HG03066 (cell line): ENCODE results near the gene ACOT13.
A peak's percentile ranks its signal among the peaks of the same experiment; 100 is the strongest.
"Not testable (repeated sequence)": the region's sequence is repeated elsewhere in the genome, so short reads cannot be mapped to it uniquely, and the experiment has no call there.

ENCODE experiments used
- ATAC-seq: cut with Tn5 transposase; IDR thresholded peaks from one replicate; pipeline ENCODE4 v1.9.1; 2021; ENCODE audit warnings: low read depth; ENCODE audit not compliant: unreplicated experiment

Gene ACOT13

DNA sequence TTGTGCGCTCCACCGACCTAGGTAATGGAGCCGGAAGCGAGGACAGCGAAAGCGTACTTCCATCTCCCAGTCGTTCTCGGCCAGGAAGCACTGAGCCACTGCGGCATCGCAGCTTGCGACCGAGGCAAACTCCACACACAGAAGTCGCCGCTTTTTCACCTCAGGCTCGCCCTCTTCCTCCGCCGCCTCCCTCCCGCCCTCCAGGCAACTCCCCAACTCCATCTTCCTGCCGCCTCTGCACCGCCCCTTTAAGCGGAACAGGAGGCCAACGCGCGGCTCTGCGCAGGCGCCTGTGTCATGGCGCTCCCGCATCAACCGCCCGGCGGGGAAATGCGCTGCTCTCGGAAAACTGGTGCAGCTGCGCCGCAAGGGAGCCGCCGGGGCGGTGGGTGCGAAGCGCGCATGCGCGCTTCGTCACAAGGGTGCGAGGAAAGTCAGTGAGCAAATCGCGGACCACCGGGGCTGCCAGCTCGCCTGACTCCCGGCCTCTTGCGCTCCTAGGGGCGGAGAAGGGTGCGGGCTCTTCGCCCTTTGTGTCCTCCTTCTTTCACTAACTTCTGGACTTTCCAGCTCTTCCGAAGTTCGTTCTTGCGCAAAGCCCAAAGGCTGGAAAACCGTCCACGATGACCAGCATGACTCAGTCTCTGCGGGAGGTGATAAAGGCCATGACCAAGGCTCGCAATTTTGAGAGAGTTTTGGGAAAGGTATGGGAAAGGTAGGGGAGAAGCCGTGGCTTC is at the start of gene ACOT13, which contains the start of gene TDP2:
ACOT13 (plus strand) TSS at position 437 of the 737 bp plus-strand sequence; CDS start at position 624, 187 bp downstream.
TDP2 (minus strand) TSS at position 259 of the 737 bp plus-strand sequence; CDS start at position 222, 37 bp downstream.
- peak; percentile 93 for ATAC-seq

DNA sequence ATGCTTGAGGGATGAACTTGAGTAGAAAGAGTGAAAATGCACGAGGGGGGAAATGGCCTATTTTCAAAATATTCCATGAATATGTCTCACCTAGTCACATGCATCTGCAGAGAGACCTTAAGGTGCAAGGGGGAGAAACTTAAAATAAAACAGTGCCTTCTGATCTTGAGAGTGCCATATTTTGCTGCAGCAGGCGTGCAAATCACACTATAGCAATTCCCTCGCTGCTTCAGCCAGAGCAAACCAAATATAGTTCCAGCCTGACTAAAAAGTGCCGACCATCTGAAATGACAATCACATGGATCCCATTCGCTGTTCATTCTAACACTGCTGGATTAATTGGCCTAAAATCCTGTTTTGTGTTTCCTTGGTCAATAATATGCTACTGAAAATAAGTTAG is 47.2 kb upstream of the ACOT13 start:
- no peak for ATAC-seq

DNA sequence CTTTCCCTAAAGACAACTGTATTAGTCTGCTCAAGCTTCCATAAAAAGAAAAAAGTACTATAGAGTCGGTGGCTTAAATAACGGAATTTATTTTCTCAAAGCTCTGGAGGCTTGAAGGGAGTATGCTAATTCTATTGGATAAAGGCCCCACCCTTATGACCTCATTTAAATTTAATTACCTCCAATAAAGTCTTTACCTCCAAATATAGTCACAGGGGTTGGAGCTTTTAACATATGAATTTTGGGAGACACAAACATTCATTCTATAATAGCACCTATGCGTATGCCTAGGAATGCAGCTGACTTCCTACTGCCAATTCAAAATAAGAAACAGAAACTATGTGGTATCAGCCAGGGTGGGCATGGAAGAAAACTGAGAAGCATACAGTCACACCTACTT is 46.2 kb upstream of the ACOT13 start:
- ATAC-seq = no peak

DNA sequence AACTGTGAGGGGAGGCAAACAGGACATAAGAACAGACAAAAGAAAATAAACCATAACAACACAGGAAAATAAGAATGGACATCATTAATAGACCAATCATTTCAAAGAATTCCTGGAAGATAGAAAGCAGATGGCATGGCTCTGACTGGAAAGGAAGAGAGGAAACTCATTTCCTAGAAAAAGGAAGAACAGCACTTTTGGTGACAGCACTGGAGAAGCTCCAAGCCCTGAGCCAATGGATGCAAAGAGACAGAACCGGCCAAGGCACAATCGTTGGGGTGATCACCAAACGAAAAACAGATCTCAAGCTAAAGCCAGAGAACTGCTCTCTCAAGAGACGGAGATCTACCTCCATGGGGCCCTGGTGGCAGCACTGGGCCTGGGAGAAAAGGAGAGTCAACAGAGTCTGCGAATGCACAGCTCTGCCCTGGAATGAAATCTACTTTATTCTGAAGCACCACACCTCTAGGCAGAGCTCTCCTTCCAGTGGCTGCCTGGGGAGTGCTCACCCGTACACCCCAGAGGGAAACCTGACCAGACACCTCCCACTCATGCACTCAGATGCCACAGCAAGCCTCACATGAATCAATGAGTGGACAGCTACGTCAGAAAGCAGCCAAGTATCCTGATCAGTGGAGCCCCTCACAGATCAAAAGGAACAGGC is 45.1 kb upstream of the ACOT13 start:
- no peak for ATAC-seq

DNA sequence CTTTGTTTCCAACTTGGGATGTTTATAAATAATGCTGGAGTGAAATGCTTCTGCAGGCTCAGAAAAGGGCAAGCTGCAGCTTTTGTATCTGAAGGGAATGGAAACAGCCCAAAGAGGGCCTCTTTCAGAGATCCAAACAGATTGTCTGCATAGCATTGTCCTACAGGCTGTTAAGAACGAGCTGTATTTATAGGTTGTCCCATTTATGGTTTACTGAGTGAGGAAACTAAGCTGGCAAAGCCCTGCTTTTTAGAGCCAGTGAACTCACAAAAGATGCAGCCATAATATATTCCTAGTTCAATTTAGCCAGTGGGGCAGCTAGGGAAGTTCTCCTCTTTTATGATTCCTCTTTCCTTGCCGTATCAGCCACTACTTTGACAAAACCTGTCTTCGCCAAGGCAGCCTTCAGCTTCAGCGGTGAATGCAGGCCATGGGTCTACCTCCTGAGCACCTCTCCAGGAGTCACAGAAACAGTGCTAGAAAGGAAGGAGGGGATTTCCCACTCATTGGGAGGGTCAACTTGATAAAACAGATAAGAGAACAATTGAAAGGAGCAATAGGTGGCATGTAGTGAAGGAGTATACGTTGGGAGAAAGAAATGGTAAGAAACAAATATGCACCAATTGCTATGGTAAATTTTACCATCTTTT is 35.9 kb upstream of the ACOT13 start:
- ATAC-seq = no peak

DNA sequence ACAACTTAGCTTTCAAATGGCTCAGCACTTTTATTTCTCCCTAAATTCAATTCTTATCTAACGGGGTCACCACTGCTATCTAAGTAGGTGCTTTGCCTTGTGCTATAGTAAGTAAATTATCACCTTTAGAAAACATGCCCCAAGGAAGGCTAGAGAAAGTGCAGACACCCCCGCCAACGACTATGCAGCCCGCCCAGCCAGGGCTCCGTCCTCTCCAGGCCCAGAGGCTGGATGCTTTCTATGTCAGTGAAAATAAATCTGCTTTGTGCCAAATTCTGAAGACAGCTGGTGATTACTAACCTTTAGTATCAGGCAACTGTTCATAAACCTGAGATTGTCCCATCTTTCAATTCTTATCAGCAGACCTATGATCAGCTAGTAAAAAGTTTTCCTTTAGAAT is 35.2 kb upstream of the ACOT13 start:
- no peak for ATAC-seq

DNA sequence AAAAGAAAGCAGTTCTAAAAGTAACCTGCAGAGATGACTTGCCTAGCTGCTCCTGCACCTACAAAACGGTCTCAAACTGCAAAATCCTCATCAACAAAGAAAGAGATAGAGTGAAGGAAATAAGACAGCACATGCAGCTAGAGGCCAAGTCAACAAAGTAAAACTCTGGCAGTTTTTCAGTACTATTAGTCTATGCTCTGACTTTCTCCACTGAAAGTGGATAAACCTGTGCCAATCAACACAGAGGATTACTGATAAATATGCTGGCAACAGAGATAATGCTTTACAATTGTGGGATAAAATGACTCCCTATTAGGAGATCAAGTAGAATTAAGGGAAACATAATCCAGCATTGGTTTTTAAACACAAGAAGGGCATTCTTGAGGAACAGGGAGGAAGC is 34.3 kb upstream of the ACOT13 start:
- no peak for ATAC-seq

DNA sequence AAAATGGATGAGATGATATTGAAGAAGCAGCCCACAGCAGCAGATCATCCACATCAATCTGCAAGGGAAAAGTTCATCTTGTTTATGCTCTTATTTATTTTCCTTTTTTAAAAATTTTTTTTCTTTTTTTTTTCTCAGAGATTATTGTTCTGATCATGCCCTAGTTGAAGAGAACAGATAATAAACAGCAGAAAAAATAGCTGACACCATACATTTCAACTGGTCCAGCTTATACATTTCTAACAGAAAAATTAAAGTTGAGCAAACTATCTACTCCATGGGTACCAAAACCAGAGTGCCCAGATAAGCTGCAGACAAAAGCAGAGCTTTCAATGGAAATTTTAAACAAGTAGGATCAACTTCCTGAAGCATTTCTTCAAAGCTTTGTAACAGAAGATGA is 30.2 kb upstream of the ACOT13 start:
- no peak for ATAC-seq

DNA sequence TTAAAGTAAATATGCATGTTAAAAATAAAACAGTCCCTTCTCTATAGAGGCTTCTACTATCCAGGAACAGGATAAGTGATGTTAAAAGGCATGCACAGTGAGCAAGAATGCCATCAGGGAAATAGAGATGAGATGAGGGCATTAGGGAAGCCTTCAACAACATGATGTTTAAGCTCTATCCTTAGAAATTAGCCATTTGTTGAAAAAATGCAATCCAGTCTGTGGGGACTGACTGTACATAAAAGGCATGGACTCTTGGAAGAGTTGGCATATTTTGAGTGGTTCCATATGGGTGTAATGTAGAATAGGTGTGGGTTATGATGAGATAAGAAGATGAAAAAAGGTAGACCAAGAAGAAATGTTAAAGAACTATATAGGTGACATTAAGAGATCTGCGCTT is 26.7 kb upstream of the ACOT13 start:
- no peak for ATAC-seq

DNA sequence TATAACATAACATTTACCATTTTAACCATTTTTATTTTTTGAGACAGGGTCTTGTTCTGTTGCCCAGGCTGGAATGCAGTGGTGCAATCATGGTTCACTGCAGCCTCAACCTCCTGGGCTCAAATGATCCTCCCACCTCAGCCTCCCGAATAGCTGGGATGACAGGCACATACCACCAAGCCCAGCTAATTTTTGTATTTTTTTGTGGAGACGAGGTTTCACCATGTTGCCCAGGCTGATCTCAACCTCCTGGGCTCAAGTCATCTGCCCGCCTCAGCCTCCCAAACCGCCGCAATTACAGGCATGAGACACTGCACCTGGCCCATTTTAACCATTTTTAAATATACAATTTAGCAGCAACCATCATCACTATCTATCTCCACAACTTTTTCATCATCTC is 26.2 kb upstream of the ACOT13 start:
- not testable (repeated sequence) for ATAC-seq

DNA sequence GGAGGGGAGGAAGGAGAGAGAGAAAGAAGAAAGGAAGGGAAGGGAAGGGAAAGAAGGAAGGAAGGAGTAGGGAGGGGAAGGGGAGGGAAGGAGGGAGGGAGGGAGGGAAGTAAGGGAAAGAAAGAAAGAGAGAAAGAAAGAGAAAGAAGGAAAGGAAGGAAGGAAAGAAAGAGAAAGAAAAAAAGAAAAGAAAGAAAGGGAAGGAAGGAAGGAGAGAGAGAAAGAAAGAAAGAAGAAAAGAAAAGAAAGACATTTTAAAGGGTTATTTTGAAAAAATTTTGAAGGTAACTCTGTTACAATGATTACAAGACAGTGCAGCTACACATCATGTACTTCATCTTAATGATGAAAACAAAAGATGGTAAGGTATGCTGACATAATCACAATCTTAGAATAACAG is 24.8 kb upstream of the ACOT13 start:
- no peak for ATAC-seq

DNA sequence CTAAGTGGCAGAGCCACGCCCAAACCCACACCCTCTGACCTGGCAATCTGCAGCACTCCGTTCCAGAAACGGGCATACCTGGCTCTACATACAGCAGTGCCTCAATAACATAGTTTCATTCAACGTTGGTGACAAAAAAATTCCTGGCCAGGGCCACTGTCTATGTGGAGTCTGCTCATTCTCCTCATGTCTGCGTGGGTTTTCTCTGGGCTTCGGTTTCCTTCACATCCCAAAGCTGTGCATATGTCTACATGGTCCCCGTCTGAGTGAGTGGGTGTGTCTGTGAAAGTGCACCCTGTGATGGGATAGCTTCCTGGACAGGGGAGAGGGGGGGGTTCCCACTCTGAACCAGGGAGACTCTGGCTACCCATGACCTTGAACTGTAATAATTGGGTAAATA is 23.0 kb upstream of the ACOT13 start:
- ATAC-seq = no peak

DNA sequence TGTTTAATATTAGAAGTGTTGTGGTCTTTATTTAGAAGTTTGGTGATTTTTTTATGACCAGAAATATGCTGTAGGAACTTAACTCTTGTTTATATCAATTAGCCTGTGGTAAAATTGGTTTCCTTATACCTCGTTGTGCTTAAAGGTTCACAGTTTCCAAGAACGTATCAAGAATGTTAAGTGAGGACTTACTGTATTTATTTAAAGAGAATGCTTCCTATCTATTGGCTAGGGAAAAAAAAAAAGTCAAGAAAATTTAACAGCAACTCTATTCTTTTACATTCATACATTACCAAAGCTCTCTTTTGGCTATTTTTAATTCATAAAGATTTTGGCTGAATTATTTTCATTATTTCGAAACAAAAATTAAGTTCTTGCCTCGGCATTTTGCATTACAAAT is 22.5 kb upstream of the ACOT13 start:
- ATAC-seq = no peak

DNA sequence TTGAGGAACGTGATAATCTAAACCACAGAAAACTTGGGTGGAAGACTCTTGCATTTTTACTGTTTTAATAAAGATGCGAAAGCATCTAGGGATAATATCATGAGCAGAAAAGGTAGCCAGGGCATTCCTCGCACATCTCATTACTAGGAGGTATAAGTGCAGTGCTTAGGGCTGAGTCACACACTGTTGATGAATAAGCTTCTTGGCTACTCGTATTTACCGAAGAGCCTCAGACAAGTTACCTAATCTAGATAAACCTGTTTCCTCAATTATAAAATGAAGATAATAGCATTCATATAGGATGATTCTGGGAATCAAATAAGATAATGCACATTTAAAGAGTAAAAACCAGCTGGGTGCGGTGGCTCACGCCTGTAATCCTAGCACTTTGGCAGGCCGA is 20.1 kb upstream of the ACOT13 start:
- ATAC-seq = no peak

DNA sequence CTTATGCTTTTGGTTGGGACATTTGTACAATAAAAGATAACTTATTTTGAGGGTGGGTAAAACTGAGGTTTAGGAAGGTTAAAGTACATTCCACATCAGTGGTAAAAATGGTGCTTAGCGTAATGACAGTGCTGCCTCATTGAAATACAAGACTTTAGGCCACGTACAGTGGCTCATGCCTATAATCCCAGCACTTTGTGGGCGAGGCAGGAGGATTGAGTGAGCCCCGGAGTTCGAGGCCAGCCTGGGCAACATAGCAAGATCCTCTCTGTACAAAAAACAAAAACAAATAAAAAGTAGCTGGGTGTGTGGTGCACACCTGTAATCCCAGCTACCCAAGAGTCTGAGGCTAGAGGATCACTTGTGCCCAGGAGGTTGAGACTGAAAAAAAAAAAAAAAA is 18.6 kb upstream of the ACOT13 start:
- no peak for ATAC-seq

DNA sequence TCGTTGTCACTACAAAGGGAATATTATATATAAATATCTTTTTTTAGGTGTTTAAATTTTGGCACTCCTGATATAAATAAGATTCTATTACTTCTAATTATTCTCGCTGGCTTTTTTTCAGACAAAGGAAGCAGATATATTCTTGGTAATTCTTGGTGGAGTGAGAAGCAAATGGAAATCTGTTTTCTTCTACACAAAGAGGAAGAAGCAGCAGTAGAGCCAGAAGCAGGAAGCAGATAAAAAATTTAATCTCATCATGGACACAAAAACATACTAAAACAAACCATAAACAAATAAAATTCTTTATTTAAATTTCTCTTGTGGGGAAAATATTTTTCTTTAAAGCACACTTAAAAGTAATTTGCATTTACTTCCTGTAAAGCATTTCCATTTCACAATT is 17.2 kb upstream of the ACOT13 start:
- no peak for ATAC-seq

DNA sequence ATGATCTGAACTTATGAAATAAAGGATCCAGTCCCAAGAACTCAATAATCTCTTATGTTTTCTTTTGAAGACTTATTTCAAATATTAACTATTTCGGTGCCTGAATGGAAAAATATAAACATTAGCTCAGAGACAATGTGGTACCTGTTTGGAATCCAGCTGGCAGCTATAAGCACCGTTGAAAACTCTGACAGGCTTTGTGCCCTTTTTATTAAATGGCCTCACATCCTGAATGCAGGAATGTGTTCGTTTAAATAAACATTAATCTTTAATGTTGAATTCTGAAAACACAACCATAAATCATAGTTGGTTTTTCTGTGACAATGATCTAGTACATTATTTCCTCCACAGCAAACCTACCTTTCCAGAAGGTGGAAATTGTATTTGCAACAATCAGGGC is 16.5 kb upstream of the ACOT13 start:
- ATAC-seq = no peak

DNA sequence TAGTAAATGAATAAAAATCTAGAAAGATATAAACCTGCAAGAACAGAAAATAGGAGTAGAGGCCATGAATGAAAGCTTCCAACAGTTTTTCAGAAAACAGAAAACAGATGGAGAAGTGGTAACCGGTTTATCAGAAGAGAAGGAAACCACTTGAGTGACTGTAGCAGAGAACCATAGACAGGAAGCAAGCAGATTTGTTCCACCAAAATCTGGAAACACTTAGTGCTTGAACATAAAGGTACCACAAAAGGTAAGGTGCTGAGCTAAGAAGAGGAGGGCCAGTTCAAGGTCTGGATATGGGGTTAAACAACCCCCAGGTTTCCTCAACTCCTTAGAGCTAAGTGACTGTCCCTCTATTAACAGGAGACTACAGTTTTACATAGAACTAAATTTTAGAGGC is 11.7 kb upstream of the ACOT13 start:
- ATAC-seq = no peak

DNA sequence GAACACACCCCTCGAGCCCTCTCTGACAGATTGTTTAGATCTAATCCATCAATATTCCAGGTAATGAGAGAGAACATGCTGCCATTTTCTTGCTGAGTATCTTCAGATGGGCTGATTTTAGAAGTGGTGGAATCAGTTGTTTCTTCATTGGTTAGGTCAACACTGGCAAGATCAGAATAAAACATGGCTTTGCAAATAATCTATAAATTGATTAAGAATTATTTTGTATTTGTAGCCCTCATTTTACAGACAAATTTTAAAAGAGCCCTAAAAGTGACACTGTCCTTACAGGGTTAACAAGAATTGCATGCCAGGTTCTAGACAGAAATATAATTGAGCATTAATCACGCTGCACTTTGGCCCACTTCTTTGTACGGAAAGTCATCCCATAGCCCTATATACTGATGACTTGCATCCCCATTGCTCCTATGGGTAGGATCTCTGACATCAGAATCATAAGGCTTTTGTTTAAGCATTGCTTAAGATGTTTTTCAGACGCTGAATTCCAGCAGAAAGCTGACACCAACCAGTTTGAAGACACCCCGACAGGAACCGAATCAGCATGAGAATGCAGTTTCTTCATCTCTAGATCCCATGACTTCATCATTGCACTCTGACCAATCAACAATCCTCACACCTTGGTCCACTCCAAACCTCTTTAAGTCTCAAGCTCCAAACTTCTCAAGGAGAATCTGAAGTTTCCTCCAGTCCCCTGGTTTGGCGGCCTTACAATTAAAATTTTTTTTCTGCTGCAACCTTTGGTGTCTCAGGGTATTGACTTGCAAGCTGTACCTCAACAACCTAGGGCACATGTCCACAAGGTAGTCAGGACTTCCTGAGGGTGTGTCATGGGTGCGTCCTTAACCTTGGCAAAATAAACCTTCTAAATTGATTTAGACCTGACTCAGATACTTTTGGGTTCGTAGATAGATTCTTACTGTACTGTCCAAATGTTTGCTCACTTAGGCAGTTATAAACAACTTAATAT is 8.0 kb upstream of the ACOT13 start:
- ATAC-seq = no peak

DNA sequence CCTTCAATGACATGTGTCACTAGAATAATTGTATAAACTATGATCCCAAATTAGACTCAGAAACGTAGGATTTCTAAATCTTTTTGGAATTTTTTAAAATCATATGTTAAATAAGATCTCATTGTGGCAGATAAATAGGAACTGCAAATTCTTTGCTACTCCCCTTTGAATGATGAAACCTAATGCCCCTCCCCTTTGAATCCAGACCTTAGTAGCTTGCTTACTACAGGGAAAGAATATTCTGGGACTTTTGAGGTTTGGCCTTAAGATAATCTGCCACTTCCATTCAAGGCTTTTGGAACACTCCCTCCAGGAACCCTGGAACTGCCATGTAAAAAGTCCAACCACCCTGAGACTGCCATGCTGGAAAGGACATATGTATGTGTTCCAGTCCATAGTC is 7.3 kb upstream of the ACOT13 start:
- ATAC-seq = no peak

DNA sequence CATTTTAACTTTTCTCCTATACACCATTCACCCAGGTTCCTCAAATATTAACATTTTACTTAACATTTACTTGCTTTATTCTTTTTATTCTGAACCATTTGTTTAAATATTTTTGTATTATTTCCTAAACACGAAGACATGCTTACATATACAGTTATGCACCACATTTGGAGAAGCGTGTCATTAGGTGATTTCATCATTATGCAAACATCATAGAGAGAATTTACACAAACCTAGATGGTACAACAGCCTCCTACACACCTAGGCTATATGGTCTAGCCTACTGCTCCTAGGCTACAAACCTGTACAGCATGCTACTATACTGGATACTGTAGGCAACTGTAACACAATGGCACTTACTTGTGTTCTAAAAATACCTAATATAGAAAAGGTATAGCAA is 6.8 kb upstream of the ACOT13 start:
- ATAC-seq = no peak
